ENCODE data around the gene GPC6.

The GPC6 gene

DNA sequence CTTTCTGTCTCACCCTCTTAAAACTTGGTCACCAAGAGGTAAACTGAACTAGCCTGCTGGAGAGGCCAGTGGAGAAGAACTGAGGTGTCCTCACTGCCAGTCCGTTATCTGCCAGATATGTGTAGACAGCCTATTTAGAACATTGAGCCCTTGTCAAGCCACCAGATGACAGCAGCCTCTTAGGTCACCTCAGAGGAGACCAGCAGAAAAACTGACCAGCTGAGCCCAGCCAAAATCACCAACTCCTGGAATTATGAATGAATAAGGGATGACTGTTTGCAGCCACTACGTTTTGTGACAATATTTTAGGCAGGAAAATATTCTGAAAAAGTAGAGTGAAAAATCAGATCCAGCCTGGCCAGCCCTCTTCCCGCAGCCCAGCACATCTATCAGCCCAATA, 739.0 kb downstream of the GPC6 start:
- Histone ChIP-seq H2BK120ac (ENCODE audit: insufficient read depth, low read length, poor library complexity) (no peak overlapping the region), H2AK5ac (ENCODE audit: low read length) (no peak overlapping the region), H2BK5ac (ENCODE audit: low read depth, low read length, poor library complexity) (no peak overlapping the region), H3K9me3 (ENCODE audit: insufficient read depth, low read depth, low read length) (no peaks in the 10 kb centered on the region), H3K4me3 (ENCODE audit: low read depth, low read length) (no peak overlapping the region), H3K4ac (ENCODE audit: low read depth, low read length) (no peak overlapping the region), H3K4me1 (ENCODE audit: control insufficient read depth in 1 of 2, insufficient read depth in 2 of 2, low read length in 2 of 2) (no peaks in the 10 kb centered on the region), H3K4me2 (ENCODE audit: low read length) (no peak overlapping the region), H3K27ac (ENCODE audit: low read depth, low read length) (no peak overlapping the region), H2BK12ac (ENCODE audit: low read length) (no peak overlapping the region), H3K14ac (ENCODE audit: low read length) (no peak overlapping the region), H3K9ac (ENCODE audit: low read length) (no peak overlapping the region), H3K23ac (ENCODE audit: low read length) (no peak overlapping the region), H3K18ac (ENCODE audit: low read length) (no peak overlapping the region), H3K36me3 (ENCODE audit: control insufficient read depth in 1 of 2, insufficient read depth in 2 of 2, low read length in 2 of 2) (no peaks in the 10 kb centered on the region), H4K91ac (ENCODE audit: low read depth, low read length) (no peak overlapping the region), H4K8ac (ENCODE audit: low read depth, low read length) (no peak overlapping the region), H3K79me2 (ENCODE audit: control insufficient read depth, insufficient read depth, low read length, poor library complexity) (no peaks in the 10 kb centered on the region), H3K79me1 (ENCODE audit: low read length) (no peaks in the 10 kb centered on the region), H2AFZ (ENCODE audit: insufficient read depth, low read length, poor library complexity) (no peak overlapping the region), H4K12ac (ENCODE audit: low read depth, low read length) (no peak overlapping the region), H3K27me3 (ENCODE audit: insufficient read depth, low read length) (no peaks in the 10 kb centered on the region)
- no peak for DNase-seq
- no CpG with 5 or more reads among the region's 3 CpGs for WGBS (ENCODE audit: extremely low coverage, insufficient coverage, insufficient read length)

DNA sequence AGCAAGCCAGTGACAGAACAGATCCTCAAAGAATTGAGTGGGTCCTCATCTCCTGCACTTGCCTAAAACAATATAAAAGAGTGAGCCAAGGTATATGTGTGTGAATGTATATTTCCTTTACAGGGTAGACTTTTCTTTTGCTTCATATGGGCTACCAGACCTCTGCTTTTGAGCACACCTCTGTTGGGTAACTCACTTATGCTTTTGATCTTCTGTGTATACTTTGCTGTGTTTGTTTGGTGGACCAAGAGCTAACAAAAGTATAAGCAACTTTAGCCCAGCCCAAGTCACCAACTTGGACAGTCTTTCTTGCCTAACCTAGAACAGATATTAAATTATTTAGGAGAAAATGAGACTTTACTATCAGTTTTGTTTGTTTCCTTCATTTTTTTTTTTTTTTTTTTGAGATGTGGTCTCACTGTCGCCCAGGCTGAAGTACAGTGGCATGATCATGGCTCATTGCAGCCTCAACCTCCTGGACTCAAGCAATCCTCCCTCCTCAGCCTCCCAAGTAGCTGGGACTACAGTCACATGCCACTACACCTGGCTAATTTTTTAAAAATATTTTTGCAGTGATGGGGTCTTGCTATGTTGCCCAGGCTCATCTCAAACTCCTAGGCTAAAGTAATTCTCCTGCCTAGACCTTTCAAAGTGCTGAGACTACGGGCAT, 739.8 kb downstream of the GPC6 start:
- no peak overlapping the region for H4K12ac ChIP-seq (ENCODE audit: low read depth, low read length)

GRCh38 chr13:93967286-93967685, 740.7 kb downstream of the GPC6 start:
- Histone ChIP-seq H3K27ac (ENCODE audit: low read depth, low read length) (no peak overlapping the region), H3K4me3 (ENCODE audit: low read depth, low read length) (no peak overlapping the region), H3K27me3 (ENCODE audit: insufficient read depth, low read length) (no peaks in the 10 kb centered on the region), H3K4ac (ENCODE audit: low read depth, low read length) (no peak overlapping the region), H4K8ac (ENCODE audit: low read depth, low read length) (no peak overlapping the region), H2BK120ac (ENCODE audit: insufficient read depth, low read length, poor library complexity) (no peak overlapping the region), H3K18ac (ENCODE audit: low read length) (no peak overlapping the region), H2BK5ac (ENCODE audit: low read depth, low read length, poor library complexity) (no peak overlapping the region), H3K36me3 (ENCODE audit: control insufficient read depth in 1 of 2, insufficient read depth in 2 of 2, low read length in 2 of 2) (no peaks in the 10 kb centered on the region), H4K91ac (ENCODE audit: low read depth, low read length) (no peak overlapping the region), H2AFZ (ENCODE audit: insufficient read depth, low read length, poor library complexity) (no peak overlapping the region), H3K14ac (ENCODE audit: low read length) (no peak overlapping the region), H3K4me1 (ENCODE audit: control insufficient read depth in 1 of 2, insufficient read depth in 2 of 2, low read length in 2 of 2) (no peaks in the 10 kb centered on the region), H3K23ac (ENCODE audit: low read length) (no peak overlapping the region), H3K9me3 (ENCODE audit: insufficient read depth, low read depth, low read length) (no peaks in the 10 kb centered on the region), H3K79me2 (ENCODE audit: control insufficient read depth, insufficient read depth, low read length, poor library complexity) (no peaks in the 10 kb centered on the region), H3K9ac (ENCODE audit: low read length) (no peak overlapping the region), H4K12ac (ENCODE audit: low read depth, low read length) (no peak overlapping the region), H3K4me2 (ENCODE audit: low read length) (no peak overlapping the region), H2AK5ac (ENCODE audit: low read length) (no peak overlapping the region), H3K79me1 (ENCODE audit: low read length) (no peaks in the 10 kb centered on the region), H2BK12ac (ENCODE audit: low read length) (no peak overlapping the region)
- no CpG with 5 or more reads among the region's 2 CpGs for WGBS (ENCODE audit: extremely low coverage, insufficient coverage, insufficient read length)
- DNase-seq, result no peak

More for the DNA sequence above, 739.8 kb downstream of the GPC6 start:
- Histone ChIP-seq H3K36me3 (ENCODE audit: control insufficient read depth in 1 of 2, insufficient read depth in 2 of 2, low read length in 2 of 2) (no peaks in the 10 kb centered on the region), H3K23ac (ENCODE audit: low read length) (no peak overlapping the region), H3K79me1 (ENCODE audit: low read length) (no peaks in the 10 kb centered on the region), H2BK5ac (ENCODE audit: low read depth, low read length, poor library complexity) (no peak overlapping the region), H4K91ac (ENCODE audit: low read depth, low read length) (no peak overlapping the region), H2AK5ac (ENCODE audit: low read length) (no peak overlapping the region), H3K27me3 (ENCODE audit: insufficient read depth, low read length) (no peaks in the 10 kb centered on the region), H2BK12ac (ENCODE audit: low read length) (no peak overlapping the region), H3K4me1 (ENCODE audit: control insufficient read depth in 1 of 2, insufficient read depth in 2 of 2, low read length in 2 of 2) (no peaks in the 10 kb centered on the region), H3K4ac (ENCODE audit: low read depth, low read length) (no peak overlapping the region), H3K27ac (ENCODE audit: low read depth, low read length) (no peak overlapping the region), H4K8ac (ENCODE audit: low read depth, low read length) (no peak overlapping the region), H2BK120ac (ENCODE audit: insufficient read depth, low read length, poor library complexity) (no peak overlapping the region), H3K14ac (ENCODE audit: low read length) (no peak overlapping the region), H3K4me2 (ENCODE audit: low read length) (no peak overlapping the region), H3K9me3 (ENCODE audit: insufficient read depth, low read depth, low read length) (no peaks in the 10 kb centered on the region), H3K18ac (ENCODE audit: low read length) (no peak overlapping the region), H3K79me2 (ENCODE audit: control insufficient read depth, insufficient read depth, low read length, poor library complexity) (no peaks in the 10 kb centered on the region), H3K4me3 (ENCODE audit: low read depth, low read length) (no peak overlapping the region), H3K9ac (ENCODE audit: low read length) (no peak overlapping the region), H2AFZ (ENCODE audit: insufficient read depth, low read length, poor library complexity) (no peak overlapping the region)
- DNase-seq, result no peak
- WGBS (ENCODE audit: extremely low coverage, insufficient coverage, insufficient read length), result no CpG with 5 or more reads among the region's 2 CpGs

GRCh38 chr13:93975242-93975641, 748.6 kb downstream of the GPC6 start:
- H3K23ac ChIP-seq (ENCODE audit: low read length), result no peak overlapping the region
- no peak overlapping the region for H2AK5ac ChIP-seq (ENCODE audit: low read length)
- no peaks in the 10 kb centered on the region for H3K27me3 ChIP-seq (ENCODE audit: insufficient read depth, low read length)
- H3K79me2 ChIP-seq (ENCODE audit: control insufficient read depth, insufficient read depth, low read length, poor library complexity), result no peaks in the 10 kb centered on the region
- no peaks in the 10 kb centered on the region for H3K4me1 ChIP-seq (ENCODE audit: control insufficient read depth in 1 of 2, insufficient read depth in 2 of 2, low read length in 2 of 2)
- no peak overlapping the region for H3K14ac ChIP-seq (ENCODE audit: low read length)
- H3K9ac ChIP-seq (ENCODE audit: low read length), result no peak overlapping the region
- no peak overlapping the region for H2BK12ac ChIP-seq (ENCODE audit: low read length)
- no peaks in the 10 kb centered on the region for H3K9me3 ChIP-seq (ENCODE audit: insufficient read depth, low read depth, low read length)
- no peak overlapping the region for H3K4ac ChIP-seq (ENCODE audit: low read depth, low read length)
- H4K8ac ChIP-seq (ENCODE audit: low read depth, low read length), result no peak overlapping the region
- H3K79me1 ChIP-seq (ENCODE audit: low read length), result no peaks in the 10 kb centered on the region
- DNase-seq, result no peak
- H2BK5ac ChIP-seq (ENCODE audit: low read depth, low read length, poor library complexity), result no peak overlapping the region
- H4K91ac ChIP-seq (ENCODE audit: low read depth, low read length), result no peak overlapping the region
- no peaks in the 10 kb centered on the region for H3K36me3 ChIP-seq (ENCODE audit: control insufficient read depth in 1 of 2, insufficient read depth in 2 of 2, low read length in 2 of 2)
- H2BK120ac ChIP-seq (ENCODE audit: insufficient read depth, low read length, poor library complexity), result no peak overlapping the region
- no peak overlapping the region for H3K27ac ChIP-seq (ENCODE audit: low read depth, low read length)
- no peak overlapping the region for H4K12ac ChIP-seq (ENCODE audit: low read depth, low read length)
- no peak overlapping the region for H2AFZ ChIP-seq (ENCODE audit: insufficient read depth, low read length, poor library complexity)
- no peak overlapping the region for H3K4me2 ChIP-seq (ENCODE audit: low read length)
- no CpG with 5 or more reads among the region's 2 CpGs for WGBS (ENCODE audit: extremely low coverage, insufficient coverage, insufficient read length)
- H3K4me3 ChIP-seq (ENCODE audit: low read depth, low read length), result no peak overlapping the region
- no peak overlapping the region for H3K18ac ChIP-seq (ENCODE audit: low read length)
